Spleen (tissue), 7 donors: ENCODE results near the gene ATG10.

ENCODE experiments used
- CTCF ChIP-seq, 11 experiments: fragments of 200-600 bp in 7 of 11; fragments of 450-650 bp in 4 of 11; sonication (generic) in 4 of 11; IDR thresholded peaks in 8 of 11; conservative IDR thresholded peaks in 3 of 11; 1 replicate in 7 of 11; 2 replicates in 4 of 11; pipeline versions ENCODE4 v1.4.0 to v1.8.0; 2016 to 2021; ENCODE audit warnings: antibody characterized with exemption in 11 of 11, inconsistent platforms in 4 of 11, mild to moderate bottlenecking in 1 of 11
- POLR2AphosphoS5 ChIP-seq, 3 donors: sonication (generic); formaldehyde crosslinking; IDR thresholded peaks; one replicate each; pipeline ENCODE4 v1.5.1; 2017; ENCODE audit warnings: antibody characterized with exemption in 3 of 3
- donor health status: DM: no; HTN: no; CAD: no; lungs with moderate emphysema.
- donor health status: DM: no; HTN: no; CAD: no.
- donor health status: DM: no; HTN: no; CAD: no.

GRCh38 chr5:82004511-82004910 lies 32.7 kb downstream of the ATG10 start:
- TF ChIP-seq CTCF (IDR thresholded peaks at IDR 0.05 in 8 of 11, conservative IDR thresholded peaks at IDR 0.05 in 3 of 11) (no peak), POLR2AphosphoS5 (IDR thresholded peaks at IDR 0.05) (no peak)
